Measurements from ENCODE around the gene B3GNT3. TPM values are rescaled to one million over a fixed set of nuclear protein-coding genes. Genes with fewer than 3 reads are reported as not detected.

The B3GNT3 gene
- 243 TPM for total RNA-seq

GRCh38 chr19:17794731-17795494 is at the start of gene B3GNT3:
TSS of gene B3GNT3 (plus strand) at chr19:17795138. CDS start at chr19:17807808, 12,670 bp downstream.
- peak; percentile 90 for DNase-seq (ENCODE audit: low spot score)

DNA sequence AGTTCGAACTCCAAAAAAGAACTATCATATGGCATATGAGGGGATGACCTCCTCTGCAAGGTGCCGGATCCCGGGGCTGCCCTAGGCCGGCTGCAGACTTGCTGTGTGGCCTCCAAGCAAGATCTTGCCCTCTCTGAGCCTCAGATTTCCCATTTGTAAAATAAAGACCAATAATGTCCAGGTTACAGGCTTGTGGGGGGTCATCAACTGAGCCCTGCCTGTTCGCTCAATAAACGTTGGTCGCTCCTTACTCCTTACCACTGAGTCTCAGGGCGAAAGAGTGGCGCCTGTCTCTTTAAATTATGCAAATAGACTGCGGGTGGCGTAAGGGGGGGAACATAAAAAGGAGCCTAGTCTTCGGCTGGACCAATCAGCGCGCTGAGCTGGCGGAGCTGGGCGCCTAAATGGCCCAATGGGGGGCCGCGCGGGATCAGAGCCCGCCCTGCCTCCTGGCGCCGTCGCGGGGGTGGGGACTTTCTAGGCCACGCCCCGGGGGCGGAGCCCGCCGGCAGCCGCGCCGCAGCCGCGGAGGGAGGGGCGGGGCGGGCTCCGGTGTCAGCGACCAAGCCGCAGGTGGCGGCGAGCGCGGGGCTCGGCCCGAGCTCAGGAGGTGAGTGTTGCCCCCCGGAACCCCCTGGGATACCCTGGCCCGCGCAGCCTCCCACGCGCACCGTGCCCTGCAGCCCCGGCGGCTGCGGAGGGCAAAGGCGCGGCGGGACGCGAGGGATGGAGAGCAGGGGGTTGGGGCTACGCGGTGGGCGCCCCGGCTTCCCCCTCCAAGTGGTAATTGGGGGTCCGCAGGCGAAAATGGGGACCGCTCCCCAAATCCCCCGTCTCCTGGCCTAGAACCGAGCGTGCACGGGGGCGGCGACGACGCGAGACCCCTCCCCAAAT is 47.5 kb upstream of the B3GNT3 start:
- DNase-seq (ENCODE audit: low spot score): peak; percentile 95

DNA sequence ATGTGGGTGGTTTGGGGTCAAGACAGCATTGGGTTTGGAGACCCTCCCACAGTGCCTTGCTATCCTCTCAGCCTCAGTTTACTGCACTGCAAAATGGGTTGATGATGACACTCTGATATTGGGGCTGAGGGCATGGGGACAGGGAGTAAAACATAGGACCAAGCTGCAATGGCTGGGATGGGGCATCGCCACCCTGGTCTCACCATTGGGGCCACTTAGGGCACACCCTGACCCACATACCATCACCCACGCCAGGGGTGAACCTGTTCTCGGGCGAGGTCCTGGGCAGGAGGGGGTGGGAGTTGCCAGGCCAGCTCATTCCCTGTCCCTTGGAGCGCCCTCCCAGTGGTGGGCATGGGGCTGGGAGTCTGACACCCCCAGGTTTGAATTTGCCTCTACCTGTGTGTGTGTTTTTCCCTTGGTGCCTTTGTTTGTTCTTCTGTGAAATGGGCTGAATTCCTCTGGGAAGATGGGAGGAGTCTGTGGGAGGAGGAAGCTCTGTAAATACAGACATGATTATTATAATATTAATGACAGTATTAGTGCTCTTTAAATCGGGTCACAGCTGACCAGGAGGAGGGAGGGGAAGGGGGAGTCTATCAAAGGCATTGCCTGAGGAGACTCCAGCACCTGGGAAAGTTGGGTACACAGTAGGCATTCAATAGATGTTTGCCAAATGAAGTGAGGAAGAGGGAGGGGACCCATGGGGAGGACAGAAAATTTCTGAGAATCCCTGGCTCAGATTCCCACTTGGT is 45.9 kb upstream of the B3GNT3 start:
- no peak for DNase-seq (ENCODE audit: low spot score)

GRCh38 chr19:17749912-17750317 is 45.0 kb upstream of the B3GNT3 start:
- DNase-seq (ENCODE audit: low spot score): no peak

DNA sequence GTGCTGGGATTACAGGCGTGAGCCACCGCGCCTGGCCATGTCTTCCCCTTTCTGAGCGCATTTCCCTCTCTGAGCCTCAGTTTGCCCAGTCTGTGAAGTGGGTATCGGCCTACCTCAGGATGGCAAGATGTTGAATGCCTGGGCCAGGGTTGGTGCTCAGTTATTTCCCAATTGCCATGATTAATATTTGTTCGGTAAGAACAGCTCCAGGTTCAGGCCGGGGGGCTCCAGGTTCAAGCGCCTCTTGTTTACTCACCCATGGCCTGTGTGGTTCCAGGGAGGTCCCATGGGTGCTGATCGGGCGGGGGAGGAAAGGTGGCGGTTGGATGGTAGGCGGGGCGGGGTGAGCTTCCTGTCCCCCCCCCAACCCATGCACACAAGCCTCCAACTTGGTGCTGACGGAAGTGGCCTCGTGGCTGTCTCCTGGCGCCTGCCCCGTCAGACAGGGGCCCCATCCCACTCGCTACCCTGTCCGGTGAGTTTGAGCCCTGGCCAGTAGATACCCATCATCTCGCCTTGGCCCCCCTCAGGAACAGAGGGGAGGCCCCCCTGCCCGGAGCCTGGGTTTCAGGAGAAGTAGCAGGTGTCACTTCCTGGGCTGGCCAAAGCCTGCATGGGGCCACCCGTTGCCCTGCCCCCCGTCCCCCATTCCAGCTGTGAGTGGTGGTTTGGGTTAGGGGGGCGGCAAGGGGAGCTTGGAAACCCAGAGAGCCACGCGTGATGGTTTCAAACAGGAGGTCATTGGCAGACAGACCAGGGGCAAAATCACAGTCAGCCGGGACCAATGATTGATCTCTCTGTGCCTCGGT is 43.6 kb upstream of the B3GNT3 start, which contains the start of gene FCHO1:
FCHO1 (plus strand) TSS at position 375 of the 809 bp plus-strand sequence. CDS start 3,688 bp downstream, outside the sequence.
- peak; percentile 65 for DNase-seq (ENCODE audit: low spot score)

DNA sequence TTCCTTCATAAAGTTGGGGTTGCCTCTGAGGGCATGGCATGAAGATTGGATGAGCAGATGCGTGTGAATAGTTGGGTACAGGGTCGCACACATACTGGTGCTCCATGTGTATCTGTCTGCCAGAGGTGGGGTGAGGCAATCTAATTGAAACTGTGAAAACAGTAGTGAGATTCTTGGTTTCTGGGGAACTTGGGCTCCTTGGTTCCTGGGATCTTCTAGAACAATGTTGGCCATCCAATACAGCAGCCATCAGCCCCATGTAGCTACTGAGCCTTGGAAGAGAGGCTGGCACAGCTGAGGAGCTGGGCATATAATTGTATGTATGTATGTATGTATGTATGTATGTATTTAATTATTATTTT is 43.0 kb upstream of the B3GNT3 start:
- no peak for DNase-seq (ENCODE audit: low spot score)

DNA sequence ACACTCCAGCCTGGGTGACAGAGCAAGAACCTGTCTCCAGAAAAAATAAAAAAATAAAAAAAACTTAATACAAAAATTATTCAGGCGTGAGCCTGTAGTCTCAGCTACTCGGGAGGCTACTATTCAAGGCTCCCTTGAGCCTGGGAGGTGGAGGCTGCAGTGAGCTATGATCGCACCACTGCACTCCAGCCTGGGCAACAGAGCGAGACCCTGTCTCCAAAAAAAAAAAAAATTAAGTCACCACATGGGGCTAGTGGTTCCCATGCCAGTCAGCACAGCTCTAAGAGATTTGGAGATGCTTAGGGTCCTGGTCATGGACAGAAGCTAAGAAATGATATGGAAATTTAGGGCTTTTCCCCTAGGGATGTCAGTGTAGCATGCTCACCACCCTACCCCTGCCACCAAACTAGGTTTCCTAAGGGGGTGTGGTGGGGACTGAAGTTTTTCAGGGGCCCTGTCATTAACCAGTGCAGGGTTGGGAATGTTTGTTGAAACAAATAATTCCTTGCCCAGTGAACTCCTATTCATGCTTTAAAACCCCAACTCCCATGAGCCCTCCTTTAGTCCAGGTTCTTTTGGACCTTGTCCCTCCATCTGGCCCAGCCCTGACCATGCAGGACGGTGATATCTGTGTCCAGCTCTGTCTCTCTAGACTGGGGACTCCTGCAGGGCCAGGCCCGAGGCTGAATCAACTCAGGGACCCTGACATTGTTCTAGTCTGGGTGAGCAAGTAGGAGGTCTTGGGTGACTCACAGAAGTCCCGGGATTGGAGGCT is 41.9 kb upstream of the B3GNT3 start:
- DNase-seq (ENCODE audit: low spot score): no peak

DNA sequence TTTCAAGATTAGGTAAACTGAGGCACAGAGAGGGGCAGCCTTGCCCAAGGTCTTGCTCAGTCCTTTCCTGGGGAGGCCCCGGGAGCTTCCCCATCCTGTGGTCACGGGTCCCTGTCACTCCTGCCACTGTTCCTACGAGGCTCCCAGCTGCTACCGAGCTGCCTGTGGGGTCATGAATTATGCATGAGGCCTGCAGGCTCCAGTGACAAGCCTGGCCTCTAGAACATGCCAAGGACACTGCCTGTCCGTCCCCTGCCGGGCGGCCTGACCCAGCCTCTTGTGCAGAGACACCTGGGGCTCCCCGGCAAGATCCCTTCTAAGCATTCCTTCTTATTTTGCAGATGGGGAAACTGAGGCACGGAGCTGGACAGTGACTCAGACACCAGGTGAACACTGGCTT is 41.0 kb upstream of the B3GNT3 start:
- no peak for DNase-seq (ENCODE audit: low spot score)

DNA sequence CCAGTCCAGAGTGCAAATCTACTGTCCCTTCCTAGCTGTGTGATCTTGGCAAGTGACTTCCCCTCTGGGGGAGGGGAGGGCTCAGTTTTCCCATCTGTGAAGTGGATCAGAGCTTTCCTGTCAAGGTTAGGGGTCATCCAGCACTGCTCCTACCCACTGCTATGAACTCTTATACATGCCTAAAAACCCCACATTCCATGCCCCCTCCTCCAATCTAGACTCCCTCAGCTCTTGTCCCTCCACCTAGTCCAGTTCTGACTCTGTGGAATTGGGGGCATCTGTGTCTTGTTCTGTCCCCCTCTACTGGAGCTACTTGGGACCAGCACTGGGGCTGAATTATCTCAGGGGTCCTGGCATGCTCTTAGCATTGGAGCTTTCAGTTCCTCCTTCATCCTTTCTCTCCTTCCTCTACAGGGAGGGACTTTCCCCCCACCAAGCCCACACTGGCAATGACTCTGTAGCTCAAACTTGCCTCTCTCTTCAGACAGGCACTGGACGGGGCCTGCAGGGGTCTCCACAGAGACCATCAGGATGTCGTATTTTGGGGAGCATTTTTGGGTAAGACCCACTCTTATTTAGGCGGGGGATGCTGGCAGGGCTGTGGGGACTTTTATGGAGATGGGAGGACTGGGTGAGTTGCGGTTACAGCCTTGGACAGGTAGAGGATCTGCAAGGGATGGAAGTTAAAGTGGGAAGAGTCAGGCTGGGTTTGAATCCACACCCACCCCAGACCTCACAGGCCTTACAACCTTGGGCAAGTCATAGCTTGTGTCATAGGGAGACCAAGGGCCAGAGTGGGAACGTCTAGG is 40.1 kb upstream of the B3GNT3 start:
- no peak for DNase-seq (ENCODE audit: low spot score)

- no peak for DNase-seq (ENCODE audit: low spot score)
Measured at GRCh38 chr19:17755443-17755890, 39.5 kb upstream of the B3GNT3 start.

DNA sequence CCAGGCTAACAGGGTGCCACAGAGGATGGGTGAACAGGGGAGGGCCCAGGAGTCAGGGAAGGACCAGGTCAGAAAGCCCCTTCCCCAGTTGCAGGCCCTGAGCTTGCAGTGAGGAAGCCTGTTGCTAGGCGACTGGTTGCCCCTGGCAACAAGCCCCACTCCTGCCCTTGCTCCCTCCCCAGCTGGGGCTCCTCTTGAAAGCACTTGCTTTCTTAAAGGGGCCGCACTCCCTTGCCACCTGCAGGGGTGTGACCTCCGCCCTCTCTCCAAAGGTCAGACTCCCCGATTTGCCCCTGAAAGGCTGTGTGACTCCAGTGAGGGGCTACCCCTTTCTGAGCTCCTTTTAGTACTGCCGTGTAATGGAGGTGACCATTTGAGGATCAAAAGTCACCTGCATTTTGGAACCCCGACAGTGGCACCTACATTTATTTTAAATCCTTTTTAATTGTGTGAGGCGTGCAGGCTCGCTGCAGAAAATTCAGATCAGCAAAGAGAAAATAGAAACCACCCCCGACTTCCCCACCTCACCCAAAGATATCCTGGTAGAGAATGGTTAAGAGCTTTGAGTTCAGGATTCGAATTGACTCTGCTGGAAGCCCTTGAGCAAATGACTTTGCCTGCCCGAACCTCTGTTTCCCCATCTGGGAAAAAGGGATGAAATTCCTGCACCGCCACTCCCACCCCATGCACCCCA is 38.8 kb upstream of the B3GNT3 start:
- DNase-seq (ENCODE audit: low spot score): peak; percentile 57

DNA sequence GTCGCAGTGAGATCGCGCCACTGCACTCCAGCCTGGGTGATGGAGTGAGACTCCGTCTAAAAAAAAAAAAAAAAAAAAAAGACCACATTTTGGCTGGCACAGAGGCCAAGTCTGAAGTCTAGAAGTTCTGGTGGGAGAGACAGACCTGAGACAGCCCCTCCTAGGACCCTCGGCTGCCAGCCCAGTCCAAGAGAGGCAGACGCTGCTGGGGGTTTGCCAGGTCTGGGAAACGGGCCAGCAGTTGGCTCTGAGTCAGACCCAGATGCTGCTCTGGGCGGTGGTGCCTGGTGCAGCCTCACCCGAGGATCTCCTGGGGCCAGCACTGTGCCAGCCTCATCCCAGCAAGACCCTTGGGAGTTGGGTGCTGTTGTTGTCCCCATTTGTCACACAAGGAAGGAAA is 37.8 kb upstream of the B3GNT3 start:
- peak; percentile 88 for DNase-seq (ENCODE audit: low spot score)

- no peak for DNase-seq (ENCODE audit: low spot score)
Measured at GRCh38 chr19:17758515-17758914, 36.4 kb upstream of the B3GNT3 start.

DNA sequence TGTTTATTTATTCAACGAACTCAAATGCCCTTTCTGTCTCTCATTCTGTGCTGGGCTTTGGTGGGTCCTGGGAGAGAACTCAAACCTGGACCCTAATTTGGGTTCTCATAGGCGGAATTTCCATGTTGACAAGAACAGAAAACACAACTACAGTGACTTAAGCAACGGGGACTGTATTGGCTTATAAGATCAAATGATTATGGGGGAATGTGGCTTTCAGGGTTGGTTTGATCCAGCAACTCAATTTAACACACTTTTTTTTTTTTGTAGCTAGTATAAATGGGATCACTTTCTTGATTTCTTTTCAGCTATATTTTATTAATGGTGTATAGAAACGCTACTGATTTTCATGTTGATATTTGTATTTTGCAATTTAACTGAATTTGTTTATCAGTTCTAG is 33.8 kb upstream of the B3GNT3 start:
- no peak for DNase-seq (ENCODE audit: low spot score)

DNA sequence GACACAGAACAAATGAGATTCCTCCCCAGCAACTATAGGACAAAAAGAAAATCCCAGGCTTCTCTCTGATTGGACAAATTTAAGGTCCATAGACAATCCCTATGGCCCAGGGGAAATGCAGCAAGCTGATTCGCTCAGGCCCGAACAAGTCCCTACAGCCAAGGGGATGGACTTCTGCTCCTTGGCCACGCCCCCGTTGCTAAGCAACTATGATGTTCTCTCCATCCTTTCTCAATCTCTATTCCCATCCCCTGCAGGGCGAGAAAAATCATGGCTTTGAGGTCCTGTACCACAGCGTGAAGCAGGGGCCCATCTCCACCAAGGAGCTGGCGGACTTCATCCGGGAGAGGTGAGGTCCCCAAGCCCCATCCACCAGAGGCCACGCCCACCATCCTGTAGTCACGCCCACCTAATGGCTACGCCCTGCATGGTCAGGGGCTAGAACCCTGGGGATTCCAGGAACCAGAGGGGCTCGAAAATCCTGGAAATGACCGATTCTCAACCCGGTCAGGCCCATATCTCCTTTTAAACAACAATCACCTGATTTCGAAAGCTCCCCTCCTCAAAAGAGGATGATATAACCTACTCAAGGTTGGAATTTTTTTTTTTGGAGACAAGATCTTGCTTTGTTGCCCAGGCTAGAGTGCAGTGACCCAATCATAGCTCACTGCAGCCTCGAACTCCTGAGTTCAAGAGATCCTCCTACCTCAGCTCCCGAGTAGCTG is 32.3 kb upstream of the B3GNT3 start:
- DNase-seq (ENCODE audit: low spot score): no peak

- no peak for DNase-seq (ENCODE audit: low spot score)
Measured at GRCh38 chr19:17764348-17764747, 30.6 kb upstream of the B3GNT3 start.

DNA sequence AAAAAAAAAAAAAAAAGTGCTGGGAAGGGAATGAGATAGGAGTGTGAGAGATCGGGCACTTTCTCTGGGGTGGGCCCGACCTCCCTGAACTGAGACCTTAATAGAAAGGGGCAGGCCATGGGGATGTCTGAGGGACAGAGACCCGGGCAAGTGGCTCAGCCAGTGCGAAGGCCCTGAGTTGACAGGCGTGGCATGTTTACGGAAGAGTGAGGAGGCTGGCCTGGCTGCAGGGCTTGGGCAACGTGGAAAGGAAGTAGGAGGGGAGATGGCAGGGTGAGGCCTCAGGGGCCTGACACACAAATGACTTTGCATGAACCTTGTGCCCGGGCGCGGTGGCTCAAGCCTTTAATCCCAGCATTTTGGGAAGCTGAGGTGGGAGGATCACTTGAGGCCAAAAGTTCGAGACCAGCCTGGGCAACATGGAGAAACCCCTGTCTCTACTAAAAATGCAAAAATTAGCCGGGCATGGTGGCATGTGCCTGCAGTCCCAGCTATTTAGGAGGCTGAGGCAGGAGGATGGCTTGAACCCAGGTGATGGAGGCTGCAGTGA is 29.8 kb upstream of the B3GNT3 start:
- peak; percentile 53 for DNase-seq (ENCODE audit: low spot score)
